NT2/D1 (cell line): ENCODE measurements around the gene SUPT20HL1.
"Not testable (repeated sequence)": the region's sequence is repeated elsewhere in the genome, so short reads cannot be mapped to it uniquely, and the experiment has no call there.

Experiments used
- DNase-seq: peaks from one replicate; pipeline ENCODE4 v3.0.0-alpha.2; 2011; ENCODE audit warnings: low read depth, low spot score
- H3K27me3 ChIP-seq: 2 replicates; pipeline ENCODE4 v1.6.0; 2011; ENCODE audit warnings: mild to moderate bottlenecking; ENCODE audit not compliant: insufficient read length, insufficient read depth
- H3K36me3 ChIP-seq: 2 replicates; pipeline ENCODE4 v1.6.1; 2011; ENCODE audit warnings: mild to moderate bottlenecking, low read length, mixed read lengths; ENCODE audit not compliant: insufficient read depth, insufficient read length
- H3K4me1 ChIP-seq: 2 replicates; pipeline ENCODE4 v1.5.1; 2011; ENCODE audit not compliant: insufficient read depth, insufficient read length
- H3K4me3 ChIP-seq: 2 replicates; pipeline ENCODE4 v1.5.1; 2011; ENCODE audit warnings: low read depth; ENCODE audit not compliant: insufficient read length
- H3K9ac ChIP-seq: 2 replicates; pipeline ENCODE4 v1.6.0; 2011; ENCODE audit warnings: low read depth; ENCODE audit not compliant: insufficient read length
- H3K9me3 ChIP-seq: 2 replicates; pipeline ENCODE4 v1.5.1; 2011; ENCODE audit warnings: mild to moderate bottlenecking, low read length; ENCODE audit not compliant: insufficient read depth
- SUZ12 ChIP-seq: IDR thresholded peaks from 2 replicates; pipeline ENCODE4 v1.6.1; 2011; ENCODE audit not compliant: insufficient read length, insufficient read depth; ENCODE audit errors: extremely low read depth
- YY1 ChIP-seq: IDR thresholded peaks from 2 replicates; pipeline ENCODE4 v1.6.1; 2011; ENCODE audit not compliant: insufficient read length, insufficient read depth
- ZNF274 ChIP-seq: IDR thresholded peaks from 2 replicates; pipeline ENCODE4 v1.6.1; 2011; ENCODE audit warnings: mild to moderate bottlenecking, low read depth, low read length

The SUPT20HL1 gene

GRCh38 chrX:24364851-24365538, 4.6 kb downstream of the SUPT20HL1 start:
- no peak overlapping the region for H3K9ac ChIP-seq

GRCh38 chrX:24366762-24367400, 6.4 kb downstream of the SUPT20HL1 start:
- H3K4me3 ChIP-seq, H3K9me3 ChIP-seq, H3K27me3 ChIP-seq, DNase-seq, H3K4me1 ChIP-seq, H3K9ac ChIP-seq, H3K36me3 ChIP-seq: not testable (repeated sequence)

More at GRCh38 chrX:24364851-24365538, 4.6 kb downstream of the SUPT20HL1 start:
- Histone ChIP-seq H3K36me3 (no peaks in the 10 kb centered on the region), H3K4me1 (peaks cover 2% of the 10 kb centered on the region), H3K9me3 (no peaks in the 10 kb centered on the region), H3K4me3 (no peak overlapping the region), H3K27me3 (no peaks in the 10 kb centered on the region)
- TF ChIP-seq YY1 (no peak), ZNF274 (no peak), SUZ12 (no peak)
- no peak for DNase-seq

GRCh38 chrX:24369816-24370215, 9.4 kb downstream of the SUPT20HL1 start:
- Histone ChIP-seq H3K4me3 (no peak overlapping the region), H3K4me1 (peaks cover 5% of the 10 kb centered on the region), H3K9me3 (no peaks in the 10 kb centered on the region), H3K27me3 (peaks cover 7% of the 10 kb centered on the region), H3K36me3 (no peaks in the 10 kb centered on the region), H3K9ac (no peak overlapping the region)
- DNase-seq: no peak
- no peak for TF ChIP-seq YY1
- TF ChIP-seq ZNF274: no peak
- no peak for TF ChIP-seq SUZ12

- peak overlapping the region; percentile 53 for H3K9ac ChIP-seq
- peaks cover 7% of the 10 kb centered on the region for H3K27me3 ChIP-seq
- no peaks in the 10 kb centered on the region for H3K9me3 ChIP-seq
- no peaks in the 10 kb centered on the region for H3K36me3 ChIP-seq
- peak; percentile 84 for DNase-seq
- no peak for TF ChIP-seq YY1
- H3K4me3 ChIP-seq: peak overlapping the region; percentile 29
- H3K4me1 ChIP-seq: peaks cover 7% of the 10 kb centered on the region
Observed at GRCh38 chrX:24371391-24371972, 11.0 kb downstream of the SUPT20HL1 start.

- peak overlapping the region; percentile 53 for H3K9ac ChIP-seq
- DNase-seq: peak; percentile 57
- peaks cover 7% of the 10 kb centered on the region for H3K27me3 ChIP-seq
- no peaks in the 10 kb centered on the region for H3K9me3 ChIP-seq
- peaks cover 7% of the 10 kb centered on the region for H3K4me1 ChIP-seq
- TF ChIP-seq SUZ12 (no peak), ZNF274 (no peak), YY1 (no peak)
- peak overlapping the region; percentile 29 for H3K4me3 ChIP-seq
- H3K36me3 ChIP-seq: no peaks in the 10 kb centered on the region
Observed at GRCh38 chrX:24372021-24372763, 11.8 kb downstream of the SUPT20HL1 start.

- H3K36me3 ChIP-seq: no peaks in the 10 kb centered on the region
- DNase-seq: no peak
- H3K4me1 ChIP-seq: peaks cover 5% of the 10 kb centered on the region
- H3K4me3 ChIP-seq: no peak overlapping the region
- H3K27me3 ChIP-seq: peaks cover 6% of the 10 kb centered on the region
- H3K9ac ChIP-seq: no peak overlapping the region
- H3K9me3 ChIP-seq: no peaks in the 10 kb centered on the region
- TF ChIP-seq SUZ12: no peak
- no peak for TF ChIP-seq ZNF274
- TF ChIP-seq YY1: no peak
Observed at GRCh38 chrX:24375600-24376131, 15.2 kb downstream of the SUPT20HL1 start.

- Histone ChIP-seq H3K9ac (no peak overlapping the region), H3K9me3 (no peaks in the 10 kb centered on the region), H3K36me3 (no peaks in the 10 kb centered on the region), H3K27me3 (no peaks in the 10 kb centered on the region), H3K4me1 (peaks cover 5% of the 10 kb centered on the region), H3K4me3 (no peak overlapping the region)
- TF ChIP-seq SUZ12 (no peak), ZNF274 (no peak), YY1 (no peak)
- no peak for DNase-seq
Observed at GRCh38 chrX:24376403-24376802, 16.0 kb downstream of the SUPT20HL1 start.
